Left renal pelvis (tissue), 4 donors: Measurements from ENCODE around the gene GDAP1L1. TPM values are rescaled to one million over a fixed set of nuclear protein-coding genes. Genes with fewer than 3 reads are reported as not detected.
"Not testable (repeated sequence)": the region's sequence is repeated elsewhere in the genome, so short reads cannot be mapped to it uniquely, and the experiment has no call there.

ENCODE experiments used
- DNase-seq, 4 donors: peaks; one replicate each; pipeline ENCODE4 v3.0.0-alpha.2; 2013; ENCODE audit warnings: low read depth in 4 of 4, low spot score in 3 of 4
- polyA plus RNA-seq, 4 donors: library from polyadenylated mRNA; unstranded; fragments of 120-200 nt; gene quantifications; one replicate each; pipeline ENCODE4 v1.2.1, GENCODE V29; 2013; ENCODE audit not compliant: insufficient read length in 4 of 4

Gene GDAP1L1
- polyA plus RNA-seq, 4 donors = 0.27 to 0.75 (median 0.37) TPM

- DNase-seq = no peak
These were observed 27.9 kb upstream of the GDAP1L1 start for GRCh38 chr20:44219170-44219730.

GRCh38 chr20:44219791-44220190 lies 27.3 kb upstream of the GDAP1L1 start:
- DNase-seq = no peak

- no peak for DNase-seq
These were observed 25.6 kb upstream of the GDAP1L1 start for GRCh38 chr20:44221368-44221954.

GRCh38 chr20:44222027-44222426 lies 25.1 kb upstream of the GDAP1L1 start:
- DNase-seq = no peak

- no peak for DNase-seq
These were observed 24.3 kb upstream of the GDAP1L1 start for GRCh38 chr20:44222633-44223368.

GRCh38 chr20:44223721-44224120 lies 23.4 kb upstream of the GDAP1L1 start:
- DNase-seq = no peak

- DNase-seq = no peak
These were observed 22.5 kb upstream of the GDAP1L1 start for GRCh38 chr20:44224637-44225036.

- DNase-seq = no peak
These were observed 18.4 kb upstream of the GDAP1L1 start for GRCh38 chr20:44228465-44229258.

GRCh38 chr20:44231193-44231592 lies 15.9 kb upstream of the GDAP1L1 start:
- DNase-seq = no peak

GRCh38 chr20:44231713-44232468 lies 15.2 kb upstream of the GDAP1L1 start:
- no peak for DNase-seq

GRCh38 chr20:44232469-44232856 lies 14.6 kb upstream of the GDAP1L1 start:
- DNase-seq = not testable (repeated sequence)

GRCh38 chr20:44233436-44234016 lies 13.6 kb upstream of the GDAP1L1 start:
- DNase-seq = no peak

- no peak for DNase-seq
These were observed 12.4 kb upstream of the GDAP1L1 start for GRCh38 chr20:44234566-44235317.

- DNase-seq = no peak
These were observed 11.4 kb upstream of the GDAP1L1 start for GRCh38 chr20:44235702-44236101.

GRCh38 chr20:44236840-44237239 lies 10.3 kb upstream of the GDAP1L1 start:
- not testable (repeated sequence) for DNase-seq

- no peak for DNase-seq
These were observed 5.3 kb upstream of the GDAP1L1 start for GRCh38 chr20:44241796-44242195.

- no peak for DNase-seq
These were observed 1.1 kb upstream of the GDAP1L1 start for GRCh38 chr20:44245977-44246376.

- DNase-seq = peak in 3 of 4 donors; percentile 26 to 43 (median 41)
These were observed 690 bp downstream of the GDAP1L1 start for GRCh38 chr20:44247586-44248409.

- no peak for DNase-seq
These were observed 1.3 kb downstream of the GDAP1L1 start for GRCh38 chr20:44248410-44248759.
